HG02970 (cell line): Measurements from ENCODE around the gene DDX27.

Experiments
- ATAC-seq: cut with Tn5 transposase; IDR thresholded peaks from one replicate; pipeline ENCODE4 v1.9.1; 2021; ENCODE audit warnings: mild to moderate bottlenecking, moderate library complexity, moderate number of reproducible peaks; ENCODE audit not compliant: unreplicated experiment, low FRiP score

The DDX27 gene

DNA sequence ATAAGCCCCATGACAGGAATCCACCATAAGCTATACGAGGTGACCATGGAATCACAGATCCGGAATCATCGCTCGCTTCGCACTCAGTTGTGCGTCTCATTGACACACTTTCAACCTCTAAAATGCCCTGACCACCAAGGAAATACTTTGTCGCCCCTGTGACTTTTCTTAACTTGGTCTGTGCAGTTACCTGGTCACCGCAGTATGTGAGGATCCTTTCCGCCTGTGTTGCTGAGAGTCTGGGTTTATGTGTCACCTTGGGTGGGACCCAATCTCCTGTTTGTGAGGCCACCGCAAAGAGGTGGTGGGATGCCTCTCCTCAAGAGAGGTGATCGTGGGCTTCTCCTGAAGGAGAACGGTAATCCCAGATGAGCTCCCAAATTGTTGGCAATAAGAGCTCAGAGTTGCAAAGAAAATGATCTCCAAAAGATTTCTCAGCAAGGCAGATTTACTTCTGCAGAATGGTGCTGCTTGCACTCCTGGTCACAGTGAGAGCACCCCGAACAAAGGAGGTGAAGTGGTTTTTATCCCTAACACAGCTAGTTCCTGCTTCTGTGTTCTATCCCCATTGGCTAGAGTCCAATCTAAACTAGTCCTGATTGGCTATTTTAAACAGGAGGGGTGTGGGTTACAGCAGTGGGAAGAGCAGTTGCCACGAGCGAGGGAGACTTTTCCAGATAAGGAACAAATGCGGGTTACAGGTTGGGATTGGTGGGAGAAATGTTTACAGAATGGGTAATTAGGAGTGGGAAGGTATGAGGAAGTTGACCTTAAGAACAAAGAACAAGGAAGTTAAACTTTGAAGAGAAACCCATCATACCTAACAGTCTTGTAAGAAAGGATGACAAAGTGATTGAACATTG, 67.7 kb downstream of the DDX27 start:
- ATAC-seq: no peak

DNA sequence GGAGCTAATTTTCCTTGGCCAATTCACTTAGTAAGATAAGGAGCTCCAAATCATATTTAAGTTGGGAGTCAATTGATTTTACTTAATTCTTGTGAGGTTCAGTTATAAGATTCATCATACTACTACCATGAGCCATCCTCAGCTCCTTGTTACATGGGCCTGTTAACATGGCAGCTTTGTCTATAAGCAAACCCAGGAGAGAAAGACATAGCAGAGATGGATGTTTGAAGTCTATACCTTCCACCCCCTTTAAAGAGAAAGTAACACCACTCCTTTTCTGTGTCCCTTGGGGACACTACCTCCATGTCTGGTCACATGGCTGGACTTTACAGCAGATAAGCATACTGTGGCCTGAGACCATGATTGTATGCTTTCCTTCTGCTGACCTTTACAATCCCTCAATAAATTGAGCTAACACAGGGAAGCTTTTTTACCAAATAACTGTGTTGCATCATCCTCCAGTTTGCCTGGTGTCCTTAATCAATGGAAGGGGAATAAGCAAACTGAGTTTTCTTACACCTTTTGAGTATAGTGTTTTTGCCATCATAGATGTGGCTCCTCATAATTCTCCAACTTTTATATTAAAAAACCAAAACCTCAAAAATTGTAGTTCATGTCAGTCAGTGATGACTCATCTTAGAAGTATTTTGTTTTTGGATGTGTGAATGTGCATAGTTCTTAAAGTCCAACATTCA, 68.5 kb downstream of the DDX27 start:
- ATAC-seq: no peak

DNA sequence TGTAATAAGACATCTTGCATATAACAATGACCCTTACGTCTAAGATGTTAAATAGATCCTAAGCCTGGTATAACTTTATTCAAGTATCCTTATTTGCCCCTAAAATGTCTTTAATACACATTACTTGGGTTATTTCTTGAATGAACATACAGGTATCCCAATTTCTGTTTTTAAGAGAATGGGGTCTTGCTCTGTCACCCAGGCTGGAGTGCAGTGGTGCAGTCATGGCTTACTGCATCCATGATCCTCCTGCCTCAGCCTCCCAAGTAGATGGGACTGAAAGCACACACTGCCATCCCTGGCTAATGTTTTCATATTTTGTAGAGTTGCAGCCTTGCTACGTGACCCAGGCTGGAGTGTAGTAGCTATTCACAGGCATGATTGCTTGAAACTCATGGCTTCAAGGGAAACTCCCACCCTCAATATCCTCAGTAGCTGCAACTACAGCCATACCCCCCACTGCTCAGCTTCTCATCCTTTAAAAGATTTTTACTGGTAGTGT, 69.1 kb downstream of the DDX27 start:
- no peak for ATAC-seq

DNA sequence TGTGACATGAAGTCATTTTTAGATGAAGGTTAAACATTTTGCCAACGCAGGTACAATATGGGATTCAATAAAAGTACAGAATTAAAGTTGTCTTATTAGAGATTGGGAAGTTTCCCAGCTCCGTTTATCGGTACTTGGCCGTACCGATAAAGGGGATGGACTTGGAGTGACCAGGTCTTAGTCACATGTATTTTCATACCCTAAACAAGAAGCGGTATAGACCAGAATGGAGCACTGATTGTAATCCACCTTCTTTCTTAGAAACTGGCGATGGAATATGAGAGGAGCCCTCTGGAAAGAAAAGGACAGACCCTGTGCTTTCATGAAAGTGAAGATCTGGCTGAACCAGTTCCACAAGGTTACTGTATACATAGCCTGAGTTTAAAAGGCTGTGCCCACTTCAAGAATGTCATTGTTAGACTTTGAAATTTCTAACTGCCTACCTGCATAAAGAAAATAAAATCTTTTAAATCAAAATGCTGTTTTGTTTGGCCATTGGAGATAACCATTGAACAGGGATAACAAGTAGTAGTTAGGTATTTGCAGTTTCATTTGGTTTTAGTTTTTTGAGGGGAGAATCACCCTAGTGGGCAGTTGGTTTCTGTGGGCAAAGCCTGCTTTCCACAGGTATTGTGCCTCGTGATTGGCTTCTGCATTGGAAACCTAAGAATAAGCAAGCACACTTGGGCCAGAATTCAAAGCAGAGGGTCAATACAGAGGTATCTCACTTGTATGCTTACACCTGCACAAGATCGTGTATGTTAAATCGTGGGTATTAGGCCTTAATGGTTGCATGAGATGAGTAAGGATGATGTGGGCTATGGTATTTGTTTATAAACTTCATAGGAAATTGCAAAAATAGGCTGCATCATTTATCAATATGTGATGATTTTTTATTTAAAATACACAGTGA, 69.8 kb downstream of the DDX27 start:
- ATAC-seq: no peak

DNA sequence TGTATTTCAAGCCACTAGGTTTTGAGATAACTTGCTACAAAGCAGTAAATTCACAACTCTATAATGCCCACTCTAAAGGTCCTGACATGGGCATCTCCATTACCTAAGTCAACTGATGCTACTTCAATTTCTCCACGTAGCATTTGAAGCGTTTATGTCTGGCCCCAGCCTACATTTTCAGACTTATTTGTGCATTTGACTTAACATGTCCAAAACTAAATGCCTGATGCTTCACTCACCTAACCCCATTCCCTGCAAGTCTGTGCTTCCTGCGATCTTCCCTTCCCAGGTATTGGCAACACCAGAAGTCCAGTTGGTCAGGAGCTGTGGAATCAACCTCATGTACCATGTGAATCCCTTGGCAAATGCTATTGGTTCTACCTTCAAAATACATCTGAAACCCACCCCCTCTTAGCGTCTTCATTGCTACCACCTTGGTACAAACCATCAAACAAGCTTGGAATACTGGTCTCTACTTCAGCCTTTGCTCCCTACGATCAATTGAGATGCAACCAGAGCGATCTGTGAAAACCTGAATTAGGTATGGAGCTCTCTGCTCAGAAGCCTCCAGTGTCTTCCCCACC, 71.5 kb downstream of the DDX27 start:
- ATAC-seq: no peak

DNA sequence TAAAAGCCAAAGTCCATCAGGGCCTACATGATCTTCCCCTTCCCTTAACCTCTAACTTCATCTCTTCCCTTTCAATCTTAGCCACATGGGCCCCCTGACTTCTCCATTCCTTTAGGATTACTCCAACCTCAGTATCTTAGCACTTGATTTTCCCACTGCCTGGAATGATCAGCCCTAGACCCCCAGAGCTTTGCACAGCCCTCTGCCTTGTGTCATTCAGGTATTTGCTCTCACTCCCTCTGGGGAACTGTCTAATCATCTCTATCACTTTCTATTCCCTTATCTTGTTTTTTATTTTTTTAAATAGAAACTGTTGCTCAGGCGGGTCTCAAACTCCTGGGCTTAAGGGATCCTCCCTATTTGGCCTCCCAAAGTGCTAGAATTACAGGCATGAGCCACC, 72.0 kb downstream of the DDX27 start:
- ATAC-seq: no peak

DNA sequence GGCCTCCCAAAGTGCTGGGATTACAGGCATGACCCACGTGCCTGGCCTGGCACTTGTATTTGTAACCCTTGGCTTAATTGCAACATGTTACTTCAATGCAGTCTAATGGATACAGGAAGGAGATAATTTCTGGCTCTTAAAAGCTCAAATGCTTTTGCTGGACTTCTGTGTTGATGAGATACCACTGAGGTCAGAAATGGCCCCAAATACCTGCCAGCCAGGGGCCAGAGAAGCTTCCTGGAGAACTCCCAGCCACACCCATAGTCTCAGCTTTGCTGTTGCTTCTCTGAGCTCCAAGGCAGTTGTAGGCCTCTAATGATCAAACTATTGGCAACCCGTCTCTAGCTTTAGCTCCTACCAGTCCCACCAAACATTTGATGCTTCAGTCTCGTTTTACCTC, 72.8 kb downstream of the DDX27 start:
- ATAC-seq: no peak

DNA sequence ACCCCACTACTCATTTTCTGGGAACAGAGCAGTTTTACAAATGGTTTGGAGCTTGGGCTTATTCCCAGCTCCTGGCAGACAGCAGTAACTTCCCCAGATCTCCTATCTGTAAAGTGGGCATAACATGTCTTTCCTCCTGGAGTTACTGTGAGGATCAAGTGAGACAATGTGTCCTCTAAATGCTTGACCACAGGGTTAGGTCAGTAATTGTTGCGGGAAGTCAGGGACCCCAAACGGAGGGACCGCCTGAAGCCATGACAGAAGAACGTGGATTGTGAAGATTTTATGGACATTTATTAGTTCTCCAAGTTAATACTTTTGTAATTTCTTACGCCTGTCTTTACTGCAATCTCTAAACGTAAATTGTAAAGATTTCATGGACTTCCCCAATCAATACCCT, 73.9 kb downstream of the DDX27 start:
- no peak for ATAC-seq
